Heart left ventricle (tissue), 16 donors: ENCODE measurements around the gene BOK. TPM values are rescaled to one million over a fixed set of nuclear protein-coding genes. Genes with fewer than 3 reads are reported as not detected.

Source experiments
- ATAC-seq, 4 donors: fragments of 200-7000 bp; cut with Tn5 transposase; one replicate each; pipeline ENCODE4 v1.9.1; 2020 to 2022; ENCODE audit warnings: moderate library complexity in 4 of 4, mild to moderate bottlenecking in 3 of 4, moderate number of reproducible peaks in 1 of 4
- DNase-seq, 5 donors: peaks; one replicate each; pipeline ENCODE4 v3.0.0-alpha.2; 2020
- H3K27ac ChIP-seq, 12 donors: fragments of 200-600 bp; sonication (generic) in 4 of 12; one replicate each; pipeline versions ENCODE4 v1.5.0 to v1.8.0; 2016 to 2022; ENCODE audit warnings: mild to moderate bottlenecking in 2 of 12
- H3K27me3 ChIP-seq, 9 donors: fragments of 200-600 bp; sonication (generic) in 2 of 9; one replicate each; pipeline versions ENCODE4 v1.5.1 to v1.8.0; 2016 to 2022; ENCODE audit warnings: mild to moderate bottlenecking in 3 of 9
- H3K36me3 ChIP-seq, 9 donors: fragments of 200-600 bp; sonication (generic) in 2 of 9; one replicate each; pipeline versions ENCODE4 v1.5.0 to v1.8.0; 2018 to 2022; ENCODE audit warnings: mild to moderate bottlenecking in 2 of 9
- H3K4me1 ChIP-seq, 12 donors: fragments of 200-600 bp; sonication (generic) in 4 of 12; one replicate each; pipeline versions ENCODE4 v1.5.0 to v1.8.0; 2016 to 2022; ENCODE audit warnings: mild to moderate bottlenecking in 3 of 12
- H3K4me3 ChIP-seq, 12 donors: fragments of 200-600 bp; sonication (generic) in 4 of 12; one replicate each; pipeline versions ENCODE4 v1.5.0 to v1.8.0; 2017 to 2022; ENCODE audit warnings: mild to moderate bottlenecking in 9 of 12, moderate library complexity in 4 of 12
- H3K9me3 ChIP-seq, 12 donors: fragments of 200-600 bp; sonication (generic) in 4 of 12; one replicate each; pipeline versions ENCODE4 v1.5.0 to v1.8.0; 2016 to 2022; ENCODE audit warnings: mild to moderate bottlenecking in 1 of 12
- CTCF ChIP-seq, 12 donors: fragments of 200-600 bp; sonication (generic) in 4 of 12; IDR thresholded peaks; one replicate each; pipeline versions ENCODE4 v1.5.0 to v1.8.0; 2018 to 2022; ENCODE audit warnings: antibody characterized with exemption in 12 of 12, mild to moderate bottlenecking in 5 of 12
- POLR2A ChIP-seq, 2 donors: fragments of 450-650 bp; IDR thresholded peaks; one replicate each; pipeline ENCODE4 v1.6.1; 2017; ENCODE audit warnings: antibody characterized with exemption in 2 of 2, mild to moderate bottlenecking in 2 of 2, moderate library complexity in 2 of 2
- WGBS, 4 donors: extraction: QIAGEN DNeasy Blood & Tissue Kit in 2 of 4; methylation state at CpG; one replicate each; pipeline versions ENCODE4 v1.1.5 to v1.1.7; 2013 to 2018; 5-methylcytosine and 5-hydroxymethylcytosine counted together
- intact Hi-C, 10 donors: fragments of 100-400 bp; cut with DNase I; formaldehyde crosslinking; loops; one replicate each; pipeline versions ENCODE4 v1.11.1 to v1.14.2; 2022
- polyA plus RNA-seq, 2 donors: library from polyadenylated mRNA; stranded (reverse); fragments of 200-250 nt; gene quantifications; one replicate each; pipeline ENCODE4 v1.2.3, GENCODE V29; 2013
- total RNA-seq, 9 donors: library from RNA; depleted of rRNA in 2 of 9; stranded (reverse); fragments of >200 nt in 2 of 9; fragmentation: NEBNext Ultra II Directional in 3 of 9; extraction: Animal tissue kit (Norgen Biotek cat#: 25700) in 3 of 9; gene quantifications; one replicate each; pipeline versions ENCODE4 v1.1.0 to v1.2.4, GENCODE V29; 2016 to 2023
- donor health status: ischemic (EF 13 %, LVEDD 7.1; RV severe dilation, severe dysfunction).
- donor health status: healthy with polysubstance abuse.
- donor health status: DM: no; HTN: yes; CAD: no.
- donor health status: DM: no; HTN: no; CAD: no.
- donor health status: ischemic (EF 25% LVEDD 6.9; RV normal size, moderate dysfunction).
- donor health status: ischemic (EF 25% LVEDD 5.7; RV mildly dilated, moderate dysfunction).
- donor health status: healthy.
- donor health status: DM: yes; HTN: yes; CAD: no.
- donor health status: ischemic (EF 35%, LVEDD 5.7; RV mildly dilated, moderate dysfunction).
- donor health status: nonischemic (EF 11% LVEDD 7.7; RV severe dilation, severe dysfunction).
- donor health status: DM: yes; HTN: yes; CAD: no.
- donor health status: PGD.
- donor health status: ischemic (EF 29% LVEDD 5.4; RV normal size, mild dysfunction).
- donor health status: nonischemic (EF 23%, LVEDD 6.1; RV moderate dilation, normal function).

Gene BOK
- total and polyA plus RNA-seq, 11 donors = 1.4 to 22.3 (median 8.4) TPM

- Histone ChIP-seq H3K4me1 (peaks cover 0 to 22% (median 9%) of the 10 kb centered on the region in 12 donors), H3K9me3 (no peaks in the 10 kb centered on the region), H3K4me3 (peak overlapping the region in 2 of 12 donors; percentile 2 to 26), H3K27ac (no peak overlapping the region), H3K27me3 (peaks cover 0 to 9% (median 0%) of the 10 kb centered on the region in 9 donors), H3K36me3 (no peaks in the 10 kb centered on the region)
- ATAC-seq (peak in 2 of 4 donors; percentile 28 to 40), DNase-seq (no peak)
- intact Hi-C loops = no loop called here
- no peak for TF ChIP-seq CTCF (IDR thresholded peaks at IDR 0.05)
- no peak for TF ChIP-seq POLR2A (IDR thresholded peaks at IDR 0.05)
- 12 to 18% (median 17%) methylated on average over 25 of the region's 25 CpGs for WGBS, 4 donors
Measured at GRCh38 chr2:241546771-241547498, 11.6 kb upstream of the BOK start.

- no peaks in the 10 kb centered on the region for H3K36me3 ChIP-seq
- DNase-seq = no peak
- no peak for TF ChIP-seq POLR2A (IDR thresholded peaks at IDR 0.05)
- no peak for TF ChIP-seq CTCF (IDR thresholded peaks at IDR 0.05)
- no peak for ATAC-seq
- intact Hi-C loops = no loop called here
- H3K4me3 ChIP-seq = no peak overlapping the region
- peaks cover 0 to 20% (median 9%) of the 10 kb centered on the region in 12 donors for H3K4me1 ChIP-seq
- H3K27ac ChIP-seq = no peak overlapping the region
- WGBS, 4 donors = 89 to 96% (median 92%) methylated on average over 10 to 16 of the region's 16 CpGs
- H3K27me3 ChIP-seq = peaks cover 0 to 8% (median 0%) of the 10 kb centered on the region in 9 donors
- H3K9me3 ChIP-seq = no peaks in the 10 kb centered on the region
Measured at GRCh38 chr2:241547781-241548450, 10.6 kb upstream of the BOK start.

GRCh38 chr2:241548451-241548835 lies 10.1 kb upstream of the BOK start:
- Histone ChIP-seq H3K9me3 (no peaks in the 10 kb centered on the region), H3K4me3 (no peak overlapping the region), H3K4me1 (peaks cover 0 to 20% (median 9%) of the 10 kb centered on the region in 12 donors), H3K27ac (no peak overlapping the region), H3K27me3 (peaks cover 0 to 8% (median 0%) of the 10 kb centered on the region in 9 donors), H3K36me3 (no peaks in the 10 kb centered on the region)
- DNase-seq (no peak), ATAC-seq (no peak)
- TF ChIP-seq POLR2A (IDR thresholded peaks at IDR 0.05) = no peak
- TF ChIP-seq CTCF (IDR thresholded peaks at IDR 0.05) = no peak
- intact Hi-C loops = no loop called here
- WGBS, 4 donors = 86 to 93% (median 91%) methylated on average over 3 of the region's 3 CpGs
